Stomach (tissue), 9 donors: ENCODE measurements around the gene HMGCR. TPM values are rescaled to one million over a fixed set of nuclear protein-coding genes. Genes with fewer than 3 reads are reported as not detected.
A peak's percentile ranks its signal among the peaks of the same experiment; 100 is the strongest.
"Not testable (repeated sequence)": the region's sequence is repeated elsewhere in the genome, so short reads cannot be mapped to it uniquely, and the experiment has no call there.

Experiments used
- DNase-seq, 2 donors: peaks; one replicate each; pipeline versions ENCODE4 v3.0.0 to v3.0.0-alpha.2; 2013 to 2019
- H3K27ac ChIP-seq, 5 donors: fragments of 200-600 bp in 4 of 5; sonication (generic) in 4 of 5; one replicate each; pipeline ENCODE4 v1.5.1; 2013 to 2019; ENCODE audit warnings: mild to moderate bottlenecking in 1 of 5, moderate library complexity in 1 of 5
- H3K27me3 ChIP-seq, 3 donors: fragments of 200-600 bp; sonication (generic); one replicate each; pipeline ENCODE4 v1.5.1; 2017 to 2019; ENCODE audit warnings: mixed run types in 1 of 3
- H3K36me3 ChIP-seq, 4 donors: fragments of 200-600 bp; sonication (generic); 1 replicate in 3 of 4; 2 replicates in 1 of 4; pipeline ENCODE4 v1.5.1; 2016 to 2019
- H3K4me1 ChIP-seq, 4 donors: fragments of 200-600 bp; sonication (generic); one replicate each; pipeline ENCODE4 v1.5.1; 2016 to 2019
- H3K4me3 ChIP-seq, 4 donors: fragments of 200-600 bp; sonication (generic) in 3 of 4; one replicate each; pipeline ENCODE4 v1.5.1; 2016 to 2019; ENCODE audit warnings: mild to moderate bottlenecking in 1 of 4
- H3K9me3 ChIP-seq, 4 donors: fragments of 200-600 bp; sonication (generic); one replicate each; pipeline ENCODE4 v1.5.1; 2016 to 2019
- EP300 ChIP-seq: sonication (generic); formaldehyde crosslinking; IDR thresholded peaks from one replicate; pipeline ENCODE4 v1.6.1; 2017; ENCODE audit warnings: antibody characterized with exemption
- POLR2A ChIP-seq, 4 donors: fragments of 450-650 bp; IDR thresholded peaks; one replicate each; pipeline ENCODE4 v1.6.1; 2016; ENCODE audit warnings: antibody characterized with exemption in 4 of 4, control low read depth in 2 of 4, mild to moderate bottlenecking in 1 of 4, moderate library complexity in 1 of 4
- POLR2AphosphoS5 ChIP-seq, 3 donors: sonication (generic); formaldehyde crosslinking; IDR thresholded peaks; one replicate each; pipeline ENCODE4 v1.6.1; 2016; ENCODE audit warnings: antibody characterized with exemption in 3 of 3
- WGBS, 5 donors: extraction: QIAGEN DNeasy Blood & Tissue Kit in 3 of 5; methylation state at CpG; one replicate each; pipeline versions ENCODE4 v1.1.5 to v1.1.7; 2013 to 2018; 5-methylcytosine and 5-hydroxymethylcytosine counted together
- intact Hi-C: fragments of 100-400 bp; cut with DNase I; formaldehyde crosslinking; loops from one replicate; pipeline ENCODE4 v1.15.1; 2023; ENCODE audit warnings: low total_unique reads
- polyA plus RNA-seq, 3 donors: library from polyadenylated mRNA; stranded (reverse); fragments of 200-250 nt; gene quantifications; one replicate each; pipeline ENCODE4 v1.2.3, GENCODE V29; 2013
- total RNA-seq, 5 donors: library from RNA; depleted of rRNA; stranded (reverse); fragments of >200 nt; gene quantifications; one replicate each; pipeline versions ENCODE4 v1.1.0 to v1.2.3, GENCODE V29; 2014 to 2016
- TF ChIP-seq, protein P1 (sequence below), 7 experiments: fragments of 450-650 bp in 4 of 7; fragments of 200-600 bp in 3 of 7; sonication (generic) in 3 of 7; IDR thresholded peaks; one replicate each; pipeline ENCODE4 v1.5.1; 2016 to 2019; ENCODE audit warnings: antibody characterized with exemption in 7 of 7, control low read depth in 2 of 7, mild to moderate bottlenecking in 1 of 7
- donor health status: healthy with polysubstance abuse.
- donor health status: Bipolar disorder and iron deficiency.
- donor health status: healthy.

Gene HMGCR
- total and polyA plus RNA-seq, 8 donors = 6.0 to 72.5 (median 25.4) TPM

DNA sequence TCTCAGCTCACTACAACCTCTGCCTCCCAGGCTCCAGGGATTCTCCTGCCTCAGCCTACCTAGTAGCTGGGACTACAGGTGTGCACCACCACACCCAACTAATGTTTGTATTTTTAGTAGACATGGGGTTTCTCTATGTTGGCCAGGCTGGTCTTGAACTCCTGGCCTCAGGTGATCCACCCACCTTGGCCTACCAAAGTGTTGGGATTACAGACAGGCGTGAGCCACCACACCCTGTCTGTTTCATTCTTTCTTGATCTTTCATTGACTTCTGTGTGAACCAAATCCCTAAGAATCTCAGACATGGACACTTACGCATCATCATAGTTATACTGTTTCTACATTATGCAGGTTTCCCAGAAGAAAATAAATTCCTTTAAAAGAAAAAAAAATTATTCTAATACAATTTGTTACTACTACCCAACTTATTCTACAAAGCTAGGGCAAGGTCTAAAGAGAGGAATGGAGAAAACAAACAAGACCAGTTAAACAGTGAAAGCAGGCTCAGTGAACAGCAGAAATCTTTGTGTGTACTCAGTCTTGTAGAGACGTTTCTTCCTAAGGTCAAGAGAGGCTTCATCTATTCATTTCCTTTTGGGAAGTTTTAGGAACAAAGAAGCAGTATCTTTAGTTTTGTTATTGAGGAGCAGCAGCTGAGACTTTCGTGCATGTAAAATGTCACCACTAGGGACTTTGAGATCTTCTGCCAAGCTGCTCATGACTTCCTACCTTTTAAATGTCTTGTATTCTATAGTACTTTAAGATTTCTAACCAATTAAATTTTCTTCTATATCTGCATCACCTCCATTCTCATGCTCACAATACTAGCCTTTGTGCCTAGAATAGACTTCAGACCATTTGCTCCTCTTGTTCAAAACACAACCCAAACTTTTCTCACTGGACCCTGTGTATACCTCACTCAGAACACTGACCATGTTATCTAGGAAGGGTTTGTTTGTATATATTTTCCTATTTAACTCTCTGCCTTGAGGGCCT, 5.6 kb upstream of the HMGCR start:
- no peak for DNase-seq
- Histone ChIP-seq H3K27ac (no peak overlapping the region), H3K36me3 (no peaks in the 10 kb centered on the region), H3K27me3 (no peaks in the 10 kb centered on the region), H3K4me1 (peaks cover 0 to 7% (median 6%) of the 10 kb centered on the region in 4 donors), H3K9me3 (no peaks in the 10 kb centered on the region), H3K4me3 (no peak overlapping the region)
- TF ChIP-seq POLR2AphosphoS5 (IDR thresholded peaks at IDR 0.05) = no peak
- TF ChIP-seq, protein P1, sequence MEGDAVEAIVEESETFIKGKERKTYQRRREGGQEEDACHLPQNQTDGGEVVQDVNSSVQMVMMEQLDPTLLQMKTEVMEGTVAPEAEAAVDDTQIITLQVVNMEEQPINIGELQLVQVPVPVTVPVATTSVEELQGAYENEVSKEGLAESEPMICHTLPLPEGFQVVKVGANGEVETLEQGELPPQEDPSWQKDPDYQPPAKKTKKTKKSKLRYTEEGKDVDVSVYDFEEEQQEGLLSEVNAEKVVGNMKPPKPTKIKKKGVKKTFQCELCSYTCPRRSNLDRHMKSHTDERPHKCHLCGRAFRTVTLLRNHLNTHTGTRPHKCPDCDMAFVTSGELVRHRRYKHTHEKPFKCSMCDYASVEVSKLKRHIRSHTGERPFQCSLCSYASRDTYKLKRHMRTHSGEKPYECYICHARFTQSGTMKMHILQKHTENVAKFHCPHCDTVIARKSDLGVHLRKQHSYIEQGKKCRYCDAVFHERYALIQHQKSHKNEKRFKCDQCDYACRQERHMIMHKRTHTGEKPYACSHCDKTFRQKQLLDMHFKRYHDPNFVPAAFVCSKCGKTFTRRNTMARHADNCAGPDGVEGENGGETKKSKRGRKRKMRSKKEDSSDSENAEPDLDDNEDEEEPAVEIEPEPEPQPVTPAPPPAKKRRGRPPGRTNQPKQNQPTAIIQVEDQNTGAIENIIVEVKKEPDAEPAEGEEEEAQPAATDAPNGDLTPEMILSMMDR (IDR thresholded peaks at IDR 0.05) = no peak
- TF ChIP-seq POLR2A (IDR thresholded peaks at IDR 0.05) = no peak
- no peak for TF ChIP-seq EP300
- intact Hi-C loops = no loop called here
- 49 to 61% (median 53%) methylated on average over 4 of the region's 4 CpGs for WGBS, 5 donors

DNA sequence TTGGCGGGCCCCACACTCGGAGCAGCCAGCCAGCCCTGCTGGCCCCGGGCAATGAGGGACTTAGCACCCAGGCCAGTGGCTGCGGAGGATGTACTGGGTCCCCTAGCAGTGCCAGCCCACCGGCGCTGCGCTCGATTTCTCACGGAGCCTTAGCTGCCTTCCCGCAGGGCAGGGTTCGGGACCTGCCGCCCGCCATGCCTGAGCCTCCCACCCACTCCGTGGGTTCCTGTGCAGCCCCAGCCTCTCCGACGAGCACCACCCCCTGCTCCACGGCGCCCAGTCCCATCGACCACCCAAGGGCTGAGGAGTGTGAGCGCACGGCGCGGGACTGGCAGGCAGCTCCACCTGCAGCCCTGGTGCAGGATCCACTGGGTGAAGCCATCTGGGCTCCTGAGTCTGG, 3.3 kb upstream of the HMGCR start:
- DNase-seq, H3K36me3 ChIP-seq, H3K27me3 ChIP-seq, H3K27ac ChIP-seq, H3K9me3 ChIP-seq, H3K4me3 ChIP-seq, intact Hi-C loops: not testable (repeated sequence)
- peaks cover 5 to 19% (median 16%) of the 10 kb centered on the region in 4 donors for H3K4me1 ChIP-seq
- WGBS, 5 donors = 92 to 100% (median 96%) methylated on average over 15 to 21 of the region's 23 CpGs

DNA sequence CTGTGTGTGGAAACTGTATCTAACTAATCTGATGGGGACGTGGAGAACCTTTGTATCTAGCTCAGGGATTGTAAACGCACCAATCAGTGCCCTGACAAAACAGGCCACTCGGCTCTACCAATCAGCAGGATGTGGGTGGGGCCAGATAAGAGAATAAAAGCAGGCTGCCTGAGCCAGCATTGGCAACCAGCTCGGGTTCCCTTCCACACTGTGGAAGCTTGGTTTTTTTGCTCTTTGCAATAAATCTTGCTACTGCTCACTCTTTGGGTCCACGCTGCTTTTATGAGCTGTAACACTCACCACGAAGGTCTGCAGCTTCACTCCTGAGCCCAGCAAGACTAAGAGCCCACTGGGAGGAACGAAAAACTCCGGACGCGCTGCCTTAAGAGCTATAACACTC, 2.6 kb upstream of the HMGCR start:
- H3K27ac ChIP-seq, H3K27me3 ChIP-seq, H3K9me3 ChIP-seq, DNase-seq, H3K36me3 ChIP-seq, H3K4me3 ChIP-seq, intact Hi-C loops: not testable (repeated sequence)
- WGBS, 5 donors = 76 to 83% (median 78%) methylated on average over 9 to 10 of the region's 10 CpGs
- peaks cover 5 to 23% (median 18%) of the 10 kb centered on the region in 4 donors for H3K4me1 ChIP-seq

DNA sequence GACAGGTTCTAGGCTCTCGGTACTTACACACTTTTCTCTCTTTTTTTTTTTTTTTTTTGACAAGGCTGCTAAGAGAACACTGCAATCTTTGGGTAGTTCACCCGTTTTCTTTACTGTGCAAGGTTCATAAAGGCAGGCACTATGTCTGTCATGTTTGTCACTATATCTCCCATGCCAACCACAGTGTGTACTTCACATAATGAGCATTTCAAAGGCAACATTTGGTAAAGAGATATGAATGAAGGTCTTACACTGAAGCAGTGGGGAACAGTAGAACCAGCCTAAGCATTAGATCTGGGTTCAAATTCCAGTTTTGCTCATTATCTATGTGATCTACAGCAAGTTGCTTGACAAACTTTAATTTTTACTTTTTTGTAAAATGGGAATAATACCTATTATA, 1.5 kb upstream of the HMGCR start:
- H3K36me3 ChIP-seq = no peaks in the 10 kb centered on the region
- DNase-seq = no peak
- peaks cover 5 to 30% (median 21%) of the 10 kb centered on the region in 4 donors for H3K4me1 ChIP-seq
- TF ChIP-seq POLR2A (IDR thresholded peaks at IDR 0.05) (no peak), POLR2AphosphoS5 (IDR thresholded peaks at IDR 0.05) (no peak), EP300 (no peak)
- TF ChIP-seq, protein P1 (IDR thresholded peaks at IDR 0.05) = no peak
- H3K27me3 ChIP-seq = no peaks in the 10 kb centered on the region
- WGBS, 5 donors = 59 to 79% (median 67%) methylated on average over 2 of the region's 2 CpGs
- H3K27ac ChIP-seq = no peak overlapping the region
- no peak overlapping the region for H3K4me3 ChIP-seq
- H3K9me3 ChIP-seq = no peaks in the 10 kb centered on the region
- intact Hi-C loops = no loop called here

DNA sequence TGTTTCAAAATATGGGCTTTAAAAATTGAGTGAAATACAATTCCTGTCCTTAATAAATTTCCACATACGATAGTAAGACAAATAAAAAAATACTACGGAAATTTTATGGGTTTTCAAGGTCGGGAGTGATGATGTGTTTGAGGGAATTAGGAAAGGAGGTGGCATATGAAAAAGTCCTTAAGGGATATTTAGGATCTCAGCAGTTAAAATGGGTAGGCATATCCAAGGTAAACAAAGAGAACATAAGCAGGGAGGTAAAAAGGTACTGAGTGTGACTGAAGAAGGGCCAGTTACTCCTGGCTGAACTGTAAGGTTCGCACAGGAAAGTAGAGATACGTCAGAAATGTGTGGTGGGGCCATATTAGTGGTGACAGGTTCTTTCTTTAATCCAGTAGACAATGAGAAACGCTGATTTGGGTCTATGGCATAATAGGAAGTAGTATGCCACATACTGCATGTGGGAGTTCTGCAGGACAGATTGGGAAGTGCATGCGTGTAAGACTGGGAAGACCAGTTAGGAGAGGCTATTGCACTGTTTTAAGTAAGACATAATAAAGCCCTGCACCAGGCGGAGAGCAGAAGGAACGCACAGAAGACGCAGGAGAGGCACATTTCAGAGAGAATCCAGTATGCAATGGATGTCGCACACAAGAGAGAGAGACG, 937 bp upstream of the HMGCR start:
- intact Hi-C loops = no loop called here
- Histone ChIP-seq H3K4me3 (peak overlapping the region; percentile 78 to 93 (median 88)), H3K4me1 (peaks cover 5 to 36% (median 24%) of the 10 kb centered on the region in 4 donors), H3K27ac (peak overlapping the region; percentile 89 to 98 (median 97)), H3K36me3 (no peaks in the 10 kb centered on the region), H3K9me3 (no peaks in the 10 kb centered on the region), H3K27me3 (no peaks in the 10 kb centered on the region)
- TF ChIP-seq EP300 (no peak), POLR2AphosphoS5 (IDR thresholded peaks at IDR 0.05) (peak in 1 of 3 donors; percentile 6), POLR2A (IDR thresholded peaks at IDR 0.05) (no peak)
- TF ChIP-seq, protein P1 (IDR thresholded peaks at IDR 0.05) = peak in 5 of 7 experiments; percentile 24 to 88 (median 43)
- 12 to 15% (median 13%) methylated on average over 12 of the region's 12 CpGs for WGBS, 5 donors
- DNase-seq = peak in 1 of 2 donors; percentile 87
